Measurements from ENCODE around the gene WNT1. TPM values are rescaled to one million over a fixed set of nuclear protein-coding genes. Genes with fewer than 3 reads are reported as not detected.
A peak's percentile ranks its signal among the peaks of the same experiment; 100 is the strongest.

Gene WNT1
- total RNA-seq, 1 experiment from 2014 or later, result not detected

GRCh38 chr12:49017891-49018260 is 39.8 kb downstream of the WNT1 start:
- no peak overlapping the region for H4K5ac ChIP-seq (ENCODE audit: insufficient read length, low read depth, low read length)
- no peak overlapping the region for H2BK120ac ChIP-seq (ENCODE audit: low read depth, low read length, poor library complexity, severe bottlenecking)
- Mint-ChIP-seq H3K4me3 (peak overlapping the region; percentile 89 to 93), H3K9me3 (no peaks in the 10 kb centered on the region), H3K36me3 (ENCODE audit: insufficient read depth in 1 of 3, low read depth in 3 of 3) (peaks cover 7 to 22% (median 20%) of the 10 kb centered on the region in 3 experiments), H3K27ac (peak overlapping the region; percentile 89 to 99 (median 97); a peak in 6 of 7 replicates), H3K27me3 (ENCODE audit: low read depth) (no peaks in the 10 kb centered on the region; the same call in 1 of the 2 replicates), H3K4me1 (peaks cover 15% of the 10 kb centered on the region in 2 experiments)
- H4K91ac ChIP-seq (ENCODE audit: insufficient read length, low read depth, low read length), result no peak overlapping the region
- peaks cover 3% of the 10 kb centered on the region for H3K79me1 ChIP-seq (ENCODE audit: insufficient read depth, low read depth, low read length, poor library complexity, severe bottlenecking)
- no peak overlapping the region for H2AK5ac ChIP-seq (ENCODE audit: insufficient read length, low read length)
- no peak overlapping the region for H3K4ac ChIP-seq (ENCODE audit: low read depth, low read length)
- H3K23ac ChIP-seq (ENCODE audit: insufficient read length, low read depth, low read length), result no peak overlapping the region
- no peak overlapping the region for H3K18ac ChIP-seq (ENCODE audit: insufficient read length, low read depth, low read length)
- H2BK12ac ChIP-seq (ENCODE audit: insufficient read length, low read depth, low read length), result no peak overlapping the region
- H2BK20ac ChIP-seq (ENCODE audit: low read depth, low read length, poor library complexity, severe bottlenecking), result no peak overlapping the region
- DNase-seq, result no peak
- H3K4me2 ChIP-seq (ENCODE audit: insufficient read depth, insufficient read length, low read length), result peak overlapping the region; percentile 78
- peak overlapping the region; percentile 82 for H3K9ac ChIP-seq (ENCODE audit: extremely low read depth, insufficient read length, low read length)
- no peak overlapping the region for H3K27ac ChIP-seq (ENCODE audit: insufficient read length, low read depth, low read length)
- no peak overlapping the region for H2BK5ac ChIP-seq (ENCODE audit: insufficient read length, low read length)
- H4K20me1 ChIP-seq (ENCODE audit: control insufficient read depth, insufficient read depth, insufficient read length), result no peaks in the 10 kb centered on the region
- H3K14ac ChIP-seq (ENCODE audit: insufficient read depth, low read length), result peak overlapping the region; percentile 80; the same call in 1 of the 2 replicates
- H3K27me3 ChIP-seq (ENCODE audit: insufficient read depth, low read length), result no peaks in the 10 kb centered on the region
- no peak overlapping the region for H4K8ac ChIP-seq (replicated peaks; ENCODE audit: insufficient read length, low read depth, low read length)
- no peak overlapping the region for H3T11ph ChIP-seq (ENCODE audit: low read length)
- no peaks in the 10 kb centered on the region for H3K79me2 ChIP-seq (ENCODE audit: insufficient read depth, low read length)
- no peak for TF ChIP-seq CTCF (conservative IDR thresholded peaks at IDR 0.05)
- no peak overlapping the region for H2BK15ac ChIP-seq (ENCODE audit: low read depth, low read length)
- H3K23me2 ChIP-seq (ENCODE audit: insufficient read length, low read depth, low read length, poor library complexity, severe bottlenecking), result peaks cover 9% of the 10 kb centered on the region
- H2AFZ ChIP-seq (ENCODE audit: low read length), result no peak overlapping the region
- H3K56ac ChIP-seq (ENCODE audit: insufficient read length, low read depth, low read length), result no peak overlapping the region
- H3K4me1 ChIP-seq (ENCODE audit: insufficient read depth, low read length), result no peaks in the 10 kb centered on the region
- WGBS (ENCODE audit: extremely low coverage, insufficient read length, low lambda C conversion rate), result no CpG with 5 or more reads among the region's 8 CpGs
- H3K9me3 ChIP-seq (ENCODE audit: control insufficient read depth, low read depth, low read length), result no peaks in the 10 kb centered on the region

All from H9 (cell line).